ENCODE results near the gene NINJ2.
"Not testable (repeated sequence)": the region's sequence is repeated elsewhere in the genome, so short reads cannot be mapped to it uniquely, and the experiment has no call there.

Gene NINJ2

GRCh38 chr12:669576-669945, 6.3 kb upstream of the NINJ2 start:
- no peak for DNase-seq

DNA sequence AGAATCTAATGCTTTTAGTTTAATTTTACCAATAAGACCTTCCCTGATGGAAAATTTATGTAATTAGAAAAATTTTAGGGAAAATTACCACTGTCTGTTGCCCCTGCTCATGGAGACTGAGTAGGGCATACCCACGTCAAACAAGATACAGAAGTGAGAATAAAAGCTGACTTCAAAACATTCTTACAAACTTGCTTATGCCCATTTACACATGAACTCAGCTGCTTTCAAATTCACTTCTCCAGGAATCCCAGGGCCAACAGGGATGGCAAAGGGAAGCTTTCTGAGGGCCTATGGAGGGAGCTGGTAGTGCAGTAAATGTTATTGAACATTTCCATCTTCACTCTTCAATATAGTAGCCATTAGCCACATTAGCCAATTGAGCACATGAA, 4.8 kb upstream of the NINJ2 start:
- no peak for DNase-seq

DNA sequence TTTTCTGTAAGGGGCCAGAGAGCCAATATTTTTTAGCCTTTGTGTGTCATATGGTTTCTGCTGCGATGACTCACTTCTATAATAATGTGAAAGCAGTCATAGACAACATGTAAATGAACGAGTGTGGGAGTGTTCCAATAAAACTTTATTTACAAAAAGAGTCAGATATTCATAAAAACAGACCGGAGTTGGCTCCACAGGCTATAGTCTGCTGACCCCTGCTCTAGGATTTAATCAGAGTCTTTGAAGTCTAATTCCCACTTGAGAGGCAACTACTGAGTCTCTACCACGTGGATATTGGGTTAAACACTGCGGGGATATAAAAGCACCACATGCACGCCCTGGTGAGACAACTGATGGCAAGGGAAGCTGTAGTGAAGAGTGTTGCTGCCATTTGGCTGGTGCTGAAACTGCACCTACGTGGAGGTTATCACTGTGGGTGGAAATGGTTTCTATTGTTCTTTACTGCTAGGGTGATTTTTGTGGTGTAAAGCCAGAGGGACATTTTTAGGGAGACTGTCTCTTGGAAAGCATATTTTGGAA, 3.6 kb upstream of the NINJ2 start:
- no peak for DNase-seq

DNA sequence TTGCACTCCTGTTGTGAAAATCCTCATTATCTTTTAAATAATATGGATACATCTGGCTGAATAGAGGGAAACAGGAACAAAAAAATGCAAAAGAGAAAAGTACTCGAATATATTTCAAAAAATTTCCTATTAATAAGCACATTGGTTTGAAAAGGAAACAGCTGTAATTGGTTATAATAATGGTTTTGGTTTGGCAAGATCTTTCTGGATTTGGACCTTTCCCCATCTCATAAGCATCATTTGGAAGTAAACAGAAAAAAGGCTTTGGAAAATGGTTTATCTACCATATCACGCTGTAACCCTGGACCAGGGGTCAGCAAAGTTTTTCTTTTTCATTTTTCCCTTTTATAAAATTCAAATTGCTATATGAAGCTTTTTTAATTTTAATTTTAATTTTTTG, 2.8 kb upstream of the NINJ2 start:
- DNase-seq: no peak

- DNase-seq: no peak
Observed at GRCh38 chr12:664779-665092, 1.5 kb upstream of the NINJ2 start.

- no peak for DNase-seq
Observed at GRCh38 chr12:664075-664778, 982 bp upstream of the NINJ2 start.

DNA sequence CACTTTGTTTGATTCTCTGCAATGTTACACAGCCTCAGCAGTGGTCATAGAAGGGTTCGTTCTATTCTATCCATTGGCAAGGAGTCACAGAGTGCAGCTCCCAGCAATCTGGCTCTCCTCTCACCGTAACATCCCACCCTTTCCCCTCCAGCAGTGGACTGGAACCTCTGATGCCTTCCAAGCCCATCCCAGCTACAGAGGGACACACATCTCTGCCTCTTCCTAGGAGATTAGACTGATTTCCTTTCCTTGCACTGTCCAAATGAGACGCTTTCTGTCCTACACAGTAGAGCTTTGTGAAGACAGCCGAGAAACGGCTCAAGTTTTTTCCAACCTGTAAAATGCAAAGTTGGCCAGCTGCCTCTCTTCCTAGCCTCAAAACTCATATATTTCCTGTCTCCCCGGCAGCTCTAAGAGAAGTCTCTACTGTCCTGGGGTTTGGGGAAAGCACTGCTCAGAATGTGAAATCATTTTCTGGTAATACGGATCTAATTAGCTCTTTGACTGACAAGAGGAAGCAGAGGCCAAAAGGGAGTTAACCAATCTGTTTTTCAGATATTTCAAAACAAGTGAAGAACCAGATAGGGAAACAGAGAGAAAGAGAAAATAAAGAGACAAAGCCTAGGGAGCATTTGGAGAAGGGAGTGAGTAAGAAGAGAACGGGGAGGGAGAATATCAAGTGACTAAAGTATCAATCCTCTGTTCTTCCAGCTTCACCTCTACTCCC, 516 bp downstream of the NINJ2 start:
- DNase-seq: no peak

DNA sequence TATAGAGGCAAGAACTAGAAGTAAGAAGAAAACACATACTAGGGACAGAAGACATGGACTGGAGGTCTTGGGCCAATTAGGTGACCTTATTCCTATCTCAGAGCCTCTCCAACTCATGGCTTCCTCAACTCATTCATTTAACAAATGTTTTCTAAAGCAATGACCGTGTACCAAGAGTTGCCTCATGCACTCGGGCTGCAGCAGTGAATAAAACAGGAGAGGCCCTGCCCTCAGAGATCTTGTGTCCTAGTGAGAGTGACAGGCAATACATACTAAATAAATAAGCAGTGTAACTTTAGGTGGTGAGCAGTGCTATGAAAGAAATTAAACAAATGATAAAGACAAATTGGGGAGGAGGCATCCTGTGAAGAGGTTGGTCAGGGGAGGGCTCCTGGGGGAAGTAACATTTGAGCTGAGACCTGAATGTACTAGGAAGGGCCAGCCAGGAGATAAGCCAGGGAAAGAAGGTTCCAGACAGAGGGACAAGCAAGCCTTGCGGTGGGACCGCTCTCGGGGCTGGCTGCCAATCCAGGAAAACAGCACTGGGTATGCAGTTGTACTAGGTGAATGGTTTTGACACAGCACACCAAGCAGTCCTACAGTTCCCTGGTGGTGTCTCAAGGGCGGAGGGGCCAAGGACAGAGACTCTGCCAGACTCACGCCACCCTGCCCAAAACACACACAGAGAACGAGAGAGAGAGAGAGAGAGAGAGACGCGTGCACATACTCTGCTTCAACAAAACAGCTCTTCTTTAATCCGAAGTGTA, 1.3 kb downstream of the NINJ2 start:
- no peak for DNase-seq

DNA sequence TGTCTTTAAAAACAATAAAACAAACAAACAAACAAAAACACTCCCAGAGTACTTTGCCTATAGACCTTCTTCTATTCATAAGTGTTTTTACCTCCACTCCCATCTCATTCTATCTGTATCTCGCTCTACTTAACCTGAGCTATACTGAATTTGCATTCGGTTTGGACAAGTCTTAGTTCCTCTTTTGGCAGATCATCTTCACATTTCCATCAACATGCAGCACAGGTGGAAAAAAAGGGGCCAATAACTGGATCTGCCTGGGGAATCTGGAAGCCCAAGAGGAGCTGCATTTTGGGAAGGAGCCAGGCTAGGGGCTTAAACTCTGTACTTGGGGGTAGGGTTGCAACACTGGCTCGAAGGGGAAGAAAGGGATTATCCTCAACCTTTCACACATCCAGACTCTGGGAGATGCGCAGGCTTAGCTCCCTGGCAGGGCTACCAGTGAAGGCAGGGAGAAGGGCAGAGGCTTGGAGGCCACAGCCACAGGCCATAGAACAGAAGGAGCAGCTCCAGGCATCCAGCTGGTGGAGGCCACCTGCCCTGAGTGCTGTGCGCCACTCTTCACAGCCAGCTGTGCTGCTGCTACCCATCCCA, 4.1 kb downstream of the NINJ2 start:
- DNase-seq: no peak

DNA sequence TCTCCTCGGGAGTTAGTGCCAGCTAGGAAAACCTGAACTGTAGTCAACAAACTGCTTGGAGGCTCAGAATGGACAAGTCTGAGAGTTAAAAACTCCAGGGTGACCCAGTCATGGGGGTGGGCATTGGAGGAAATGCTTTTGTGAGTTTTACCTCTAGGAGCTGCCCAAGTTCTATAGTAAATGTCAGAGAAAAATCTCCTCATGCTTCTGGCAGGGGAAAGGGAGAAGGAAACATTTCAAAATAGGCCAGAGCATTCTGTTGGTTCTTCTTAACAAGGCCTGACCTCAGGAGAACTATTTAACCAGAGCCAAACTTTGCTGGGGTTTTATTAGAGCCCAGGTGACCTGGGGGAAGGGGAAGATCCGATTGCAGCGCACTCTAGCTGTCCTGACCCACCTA, 12.3 kb downstream of the NINJ2 start:
- no peak for DNase-seq

- DNase-seq: no peak
Observed at GRCh38 chr12:647385-648085, 15.7 kb downstream of the NINJ2 start.

DNA sequence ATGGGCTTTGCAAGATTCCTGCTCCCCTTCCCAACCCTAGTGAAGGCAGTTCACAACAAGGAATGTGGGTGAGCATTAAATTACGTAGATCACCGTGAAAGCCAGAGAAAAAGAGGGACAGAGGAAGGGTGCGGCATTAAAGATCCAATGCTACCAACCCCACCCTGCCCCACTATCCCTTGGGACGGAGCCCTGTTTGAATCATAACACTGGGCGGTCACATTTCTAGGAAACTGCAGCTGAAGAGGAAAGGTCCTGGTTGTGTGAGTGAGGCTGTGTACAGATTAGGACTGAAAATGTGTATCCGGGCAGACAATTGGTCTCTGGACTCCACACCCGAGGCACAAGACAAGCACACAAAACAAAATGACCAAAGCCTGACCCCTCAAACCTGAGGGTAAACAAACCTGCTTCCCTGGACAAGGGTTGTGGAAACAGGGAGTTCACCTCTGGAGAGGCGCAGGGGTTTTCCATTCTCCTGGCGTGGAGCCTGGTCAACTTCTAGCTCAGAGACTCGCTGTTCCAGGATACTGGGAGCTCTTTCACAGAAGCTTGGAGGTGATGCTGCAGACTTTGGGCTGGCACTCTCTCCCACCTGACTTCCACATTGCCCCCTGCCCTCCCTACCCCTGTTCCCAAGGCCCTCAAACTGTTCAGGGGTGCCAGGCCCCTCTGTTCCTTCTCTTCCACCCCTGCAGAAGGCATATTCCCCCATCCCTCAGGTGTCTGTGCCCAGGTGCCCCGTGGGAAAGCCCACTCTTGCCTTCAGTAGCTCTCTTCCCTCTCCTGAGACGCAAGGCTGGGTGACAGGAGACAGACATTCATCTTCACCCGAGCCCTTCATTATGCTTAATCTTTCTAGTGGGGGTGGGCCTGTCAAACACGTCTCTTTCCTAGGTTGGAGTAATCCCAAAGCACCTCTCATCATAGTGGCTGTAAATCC, 16.5 kb downstream of the NINJ2 start:
- DNase-seq: no peak

DNA sequence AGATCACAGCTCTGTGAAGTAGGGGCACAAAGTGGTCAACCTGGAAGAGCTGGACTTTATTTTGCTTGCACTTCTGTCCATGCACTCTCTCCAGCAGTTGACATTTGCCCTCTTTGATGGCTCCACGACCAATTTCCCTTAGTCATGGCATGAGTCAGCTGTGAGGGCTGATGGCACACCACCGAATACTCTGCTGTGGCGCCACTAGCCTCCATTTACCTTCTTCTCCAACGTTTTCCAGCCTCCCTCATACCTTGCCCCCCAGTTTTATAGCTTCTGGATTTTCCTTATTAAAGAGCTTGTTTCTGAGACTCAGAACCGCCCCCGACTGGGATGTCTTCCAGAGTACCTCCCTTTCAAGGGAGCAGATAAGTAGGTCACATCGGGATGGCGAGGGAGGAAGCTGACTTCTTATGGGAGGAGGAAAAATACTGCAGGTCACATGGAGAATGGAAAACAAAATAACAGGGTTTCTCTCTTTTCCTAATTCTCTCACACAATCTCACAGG, 17.6 kb downstream of the NINJ2 start:
- no peak for DNase-seq

GRCh38 chr12:644818-645552, 18.3 kb downstream of the NINJ2 start:
- DNase-seq: no peak

DNA sequence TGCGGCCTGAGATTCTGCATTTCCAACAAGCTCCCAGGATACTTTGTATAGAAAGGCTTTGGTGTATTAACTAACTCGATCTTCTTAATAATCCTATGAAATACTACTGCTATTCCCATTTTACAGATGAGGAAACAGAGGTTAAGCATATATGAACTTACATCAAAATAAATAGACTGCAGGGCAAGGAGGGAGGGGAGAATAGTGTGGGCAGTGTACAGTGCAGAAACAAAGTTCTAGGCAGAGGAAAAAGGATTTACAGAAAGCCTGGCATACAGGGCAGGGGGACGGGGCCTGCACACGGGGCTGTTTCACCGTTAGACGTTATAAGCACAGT, 19.0 kb downstream of the NINJ2 start:
- no peak for DNase-seq

GRCh38 chr12:643475-644302, 19.6 kb downstream of the NINJ2 start:
- no peak for DNase-seq

DNA sequence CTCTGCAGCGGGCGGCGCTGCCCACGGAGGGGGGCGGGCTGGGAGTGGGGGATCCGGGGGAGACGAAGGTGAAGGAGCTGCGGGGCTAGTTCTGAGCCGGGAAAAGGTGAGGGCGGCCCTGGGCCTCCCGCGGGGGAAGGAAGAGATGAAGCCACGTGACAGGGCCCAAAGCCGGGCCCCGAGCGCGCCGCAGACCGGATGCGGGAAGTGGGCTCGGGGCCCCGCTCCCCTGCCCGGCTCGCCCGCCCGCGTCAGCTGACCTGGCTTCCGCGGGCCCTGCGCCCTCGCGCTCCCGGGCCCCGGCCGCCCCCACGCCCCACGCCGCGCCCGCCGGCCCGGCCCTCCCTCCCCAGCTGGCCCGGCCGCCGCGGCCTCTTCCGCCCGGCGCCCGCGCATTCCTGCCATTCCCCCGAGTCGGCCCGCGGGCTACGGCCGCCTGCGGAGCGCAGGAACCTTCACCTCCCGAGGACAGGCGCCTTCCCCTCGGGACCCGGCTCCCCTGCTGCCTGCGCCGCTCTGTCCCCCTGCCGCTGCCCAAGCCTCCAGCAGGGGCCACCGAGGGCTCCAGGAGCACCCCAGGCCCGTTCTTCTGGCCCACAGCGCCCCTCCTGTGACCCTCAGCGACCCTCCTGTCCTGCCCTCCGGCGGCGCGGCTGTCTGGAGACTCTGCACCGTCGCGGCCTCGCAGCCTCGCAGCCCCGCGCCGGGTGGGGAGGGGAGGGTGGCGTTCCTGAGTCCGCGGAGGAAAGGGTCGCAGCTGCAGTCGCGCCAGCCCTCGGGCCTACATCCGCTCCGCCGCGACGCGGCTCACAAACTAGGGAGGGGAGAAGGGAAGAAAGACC, 20.4 kb downstream of the NINJ2 start:
- peak in 1 of 2 experiments; percentile 6 for DNase-seq

- not testable (repeated sequence) for DNase-seq
Observed at GRCh38 chr12:641321-641720, 21.9 kb downstream of the NINJ2 start.

DNA sequence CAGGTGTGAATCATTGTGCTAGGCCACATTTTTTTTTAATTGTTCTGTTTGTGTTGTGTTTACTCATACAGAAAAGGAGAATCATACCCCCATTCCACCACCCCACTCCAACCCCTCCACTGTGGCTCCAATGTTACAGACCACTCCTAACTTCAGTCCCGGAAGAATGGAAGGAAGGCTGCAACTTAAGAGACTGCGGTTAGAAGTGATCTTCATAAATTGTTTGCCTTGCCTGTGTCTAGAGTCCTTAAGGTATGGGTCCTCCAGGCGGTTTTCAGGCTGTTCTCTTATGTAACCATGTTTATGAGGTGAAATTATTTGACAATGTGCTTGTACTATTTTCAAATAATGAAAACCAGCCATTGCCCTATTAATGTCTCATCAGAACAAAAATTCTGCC, 22.5 kb downstream of the NINJ2 start:
- DNase-seq: no peak

Data from NCI-H187 (cell line).